WERI-Rb-1 (cell line): Measurements from ENCODE around the gene CFAP54.

Experiments used
- DNase-seq: peaks from one replicate; pipeline ENCODE4 v3.0.0-alpha.2; 2020
- H3K27ac ChIP-seq: fragments of 250-450 bp; sonication (Bioruptor Pico); 2 replicates; pipeline ENCODE4 v1.5.1; 2020; ENCODE audit warnings: mild to moderate bottlenecking, moderate library complexity
- H3K27me3 ChIP-seq: fragments of 250-450 bp; sonication (Bioruptor Pico); 2 replicates; pipeline ENCODE4 v1.5.1; 2021; ENCODE audit warnings: mild to moderate bottlenecking, low read depth, moderate library complexity; ENCODE audit not compliant: insufficient read depth, severe bottlenecking
- H3K36me3 ChIP-seq: fragments of 250-450 bp; sonication (Bioruptor Pico); 2 replicates; pipeline ENCODE4 v1.5.1; 2020; ENCODE audit warnings: mild to moderate bottlenecking, moderate library complexity
- H3K4me3 ChIP-seq: 2 replicates; pipeline ENCODE4 v1.5.1; 2011; ENCODE audit warnings: low read depth, mild to moderate bottlenecking, control low read depth, low read length
- H3K9me3 ChIP-seq: fragments of 250-450 bp; sonication (Bioruptor Pico); 2 replicates; pipeline ENCODE4 v1.5.1; 2021; ENCODE audit warnings: mild to moderate bottlenecking, moderate library complexity; ENCODE audit not compliant: severe bottlenecking
- CTCF ChIP-seq: IDR thresholded peaks from 2 replicates; pipeline ENCODE4 v1.5.1; 2011; ENCODE audit warnings: low read depth, mild to moderate bottlenecking, control low read depth, inconsistent platforms, low read length

CFAP54 gene

GRCh38 chr12:96677363-96677762 lies 188.0 kb downstream of the CFAP54 start:
- no peak overlapping the region for H3K27ac ChIP-seq

GRCh38 chr12:96687719-96688118 lies 198.3 kb downstream of the CFAP54 start:
- TF ChIP-seq CTCF, result no peak
- H3K27me3 ChIP-seq, result peaks cover 6% of the 10 kb centered on the region
- no peaks in the 10 kb centered on the region for H3K36me3 ChIP-seq
- H3K27ac ChIP-seq, result no peak overlapping the region
- no peak overlapping the region for H3K4me3 ChIP-seq
- DNase-seq, result no peak
- no peaks in the 10 kb centered on the region for H3K9me3 ChIP-seq

More at GRCh38 chr12:96677363-96677762, 188.0 kb downstream of the CFAP54 start:
- TF ChIP-seq CTCF, result no peak
- no peaks in the 10 kb centered on the region for H3K9me3 ChIP-seq
- peaks cover 4% of the 10 kb centered on the region for H3K27me3 ChIP-seq
- DNase-seq, result no peak
- no peaks in the 10 kb centered on the region for H3K36me3 ChIP-seq
- H3K4me3 ChIP-seq, result no peak overlapping the region

GRCh38 chr12:96698521-96698920 lies 209.1 kb downstream of the CFAP54 start:
- Histone ChIP-seq H3K36me3 (no peaks in the 10 kb centered on the region), H3K27me3 (peaks cover 6% of the 10 kb centered on the region), H3K4me3 (no peak overlapping the region), H3K9me3 (no peaks in the 10 kb centered on the region), H3K27ac (no peak overlapping the region)
- no peak for DNase-seq
- TF ChIP-seq CTCF, result no peak

- Histone ChIP-seq H3K36me3 (no peaks in the 10 kb centered on the region), H3K27ac (no peak overlapping the region), H3K9me3 (no peaks in the 10 kb centered on the region), H3K27me3 (peaks cover 6% of the 10 kb centered on the region), H3K4me3 (no peak overlapping the region)
- no peak for TF ChIP-seq CTCF
- DNase-seq, result no peak
Measured at GRCh38 chr12:96698965-96699364, 209.6 kb downstream of the CFAP54 start.

- DNase-seq, result no peak
- Histone ChIP-seq H3K36me3 (no peaks in the 10 kb centered on the region), H3K9me3 (no peaks in the 10 kb centered on the region), H3K4me3 (no peak overlapping the region), H3K27ac (no peak overlapping the region), H3K27me3 (no peaks in the 10 kb centered on the region)
- no peak for TF ChIP-seq CTCF
Measured at GRCh38 chr12:96701856-96702255, 212.5 kb downstream of the CFAP54 start.

GRCh38 chr12:96710127-96710745 lies 220.9 kb downstream of the CFAP54 start:
- H3K27me3 ChIP-seq, result no peaks in the 10 kb centered on the region
- DNase-seq, result no peak
- H3K36me3 ChIP-seq, result no peaks in the 10 kb centered on the region
- H3K9me3 ChIP-seq, result no peaks in the 10 kb centered on the region
- H3K4me3 ChIP-seq, result no peak overlapping the region
- H3K27ac ChIP-seq, result no peak overlapping the region
- no peak for TF ChIP-seq CTCF
